SH-SY5Y (cell line): ENCODE data around the gene ROBO2.

Experiments
- GATA2 ChIP-seq: IDR thresholded peaks from 2 replicates; pipeline ENCODE4 v1.6.1; 2011; ENCODE audit warnings: mild to moderate bottlenecking, low read depth, low read length
- GATA3 ChIP-seq: IDR thresholded peaks from 2 replicates; pipeline ENCODE4 v1.6.1; 2011; ENCODE audit warnings: low read depth, mild to moderate bottlenecking, low read length, moderate library complexity

GRCh38 chr3:77051591-77051990 lies 11.7 kb downstream of the ROBO2 start:
- no peak for TF ChIP-seq GATA3
- no peak for TF ChIP-seq GATA2
